Central memory CD8-positive, alpha-beta T cell (primary cell): ENCODE results near the gene TMSB10.

Experiments used
- ATAC-seq: fragments of 150-1000 bp; cut with Tn5 transposase; replicated peaks from 2 replicates; pipeline ENCODE4 v1.10.0; 2022; ENCODE audit warnings: mild to moderate bottlenecking, moderate FRiP score, moderate number of reproducible peaks; ENCODE audit not compliant: poor library complexity, severe bottlenecking; ENCODE audit errors: extremely low read depth
- DNase-seq, 2 donors: peaks; one replicate each; pipeline ENCODE4 v3.0.0; 2021; ENCODE audit warnings: low spot score in 2 of 2
- H3K27ac Mint-ChIP-seq: one replicate; pipeline ENCODE4 v1.8.0; 2022; ENCODE audit warnings: low read depth, mild to moderate bottlenecking, moderate library complexity, mixed read lengths
- H3K27me3 Mint-ChIP-seq: one replicate; pipeline ENCODE4 v1.8.0; 2022; ENCODE audit warnings: mixed read lengths
- H3K36me3 Mint-ChIP-seq: one replicate; pipeline ENCODE4 v1.8.0; 2022; ENCODE audit warnings: mild to moderate bottlenecking, moderate library complexity, mixed read lengths; ENCODE audit not compliant: insufficient read depth
- H3K4me1 Mint-ChIP-seq: one replicate; pipeline ENCODE4 v1.8.0; 2022; ENCODE audit warnings: mixed read lengths
- H3K4me3 Mint-ChIP-seq: one replicate; pipeline ENCODE4 v1.8.0; 2022; ENCODE audit warnings: mild to moderate bottlenecking, moderate library complexity, mixed read lengths
- H3K9me3 Mint-ChIP-seq: one replicate; pipeline ENCODE4 v1.8.0; 2022; ENCODE audit warnings: mixed read lengths

Gene TMSB10

GRCh38 chr2:84882414-84882738, 23.1 kb upstream of the TMSB10 start:
- Mint-ChIP-seq H3K27ac (peak overlapping the region; percentile 90), H3K4me1 (peaks cover 45% of the 10 kb centered on the region), H3K27me3 (no peaks in the 10 kb centered on the region), H3K36me3 (peaks cover 19% of the 10 kb centered on the region), H3K9me3 (no peaks in the 10 kb centered on the region), H3K4me3 (peak overlapping the region; percentile 87)
- no peak for ATAC-seq
- no peak for DNase-seq

- DNase-seq: no peak
- H3K9me3 Mint-ChIP-seq: no peaks in the 10 kb centered on the region
- peak overlapping the region; percentile 87 for H3K4me3 Mint-ChIP-seq
- peak overlapping the region; percentile 90 for H3K27ac Mint-ChIP-seq
- H3K4me1 Mint-ChIP-seq: peaks cover 39% of the 10 kb centered on the region
- no peaks in the 10 kb centered on the region for H3K27me3 Mint-ChIP-seq
- no peak for ATAC-seq
- peaks cover 20% of the 10 kb centered on the region for H3K36me3 Mint-ChIP-seq
Measured at GRCh38 chr2:84882775-84883550, 22.5 kb upstream of the TMSB10 start.

GRCh38 chr2:84884449-84884848, 21.0 kb upstream of the TMSB10 start:
- H3K27me3 Mint-ChIP-seq: no peaks in the 10 kb centered on the region
- ATAC-seq (no peak), DNase-seq (no peak)
- no peak overlapping the region for H3K4me3 Mint-ChIP-seq
- no peak overlapping the region for H3K27ac Mint-ChIP-seq
- H3K36me3 Mint-ChIP-seq: peaks cover 19% of the 10 kb centered on the region
- no peaks in the 10 kb centered on the region for H3K9me3 Mint-ChIP-seq
- H3K4me1 Mint-ChIP-seq: peaks cover 49% of the 10 kb centered on the region

DNA sequence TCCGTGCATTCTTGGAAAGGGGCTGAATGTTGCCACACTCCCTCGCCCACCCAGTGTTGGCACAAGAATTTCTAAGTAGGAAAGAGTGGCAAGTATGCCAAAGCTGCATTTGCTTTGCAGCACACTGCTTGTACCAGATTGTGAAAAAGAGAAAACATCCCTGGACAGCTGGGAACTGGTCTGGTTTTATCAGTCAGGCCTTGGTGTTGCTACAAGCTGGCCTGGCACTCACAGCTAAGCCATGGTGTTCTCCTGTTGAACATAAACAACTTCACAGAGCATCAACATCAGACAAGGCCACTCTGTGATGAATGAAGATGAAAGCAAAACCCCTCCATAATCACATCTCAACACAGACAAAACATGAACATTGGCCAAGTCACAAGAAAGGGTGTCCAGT, 20.3 kb upstream of the TMSB10 start:
- no peaks in the 10 kb centered on the region for H3K27me3 Mint-ChIP-seq
- DNase-seq (no peak), ATAC-seq (no peak)
- H3K4me3 Mint-ChIP-seq: no peak overlapping the region
- H3K4me1 Mint-ChIP-seq: peaks cover 51% of the 10 kb centered on the region
- peaks cover 18% of the 10 kb centered on the region for H3K36me3 Mint-ChIP-seq
- H3K27ac Mint-ChIP-seq: no peak overlapping the region
- no peaks in the 10 kb centered on the region for H3K9me3 Mint-ChIP-seq

DNA sequence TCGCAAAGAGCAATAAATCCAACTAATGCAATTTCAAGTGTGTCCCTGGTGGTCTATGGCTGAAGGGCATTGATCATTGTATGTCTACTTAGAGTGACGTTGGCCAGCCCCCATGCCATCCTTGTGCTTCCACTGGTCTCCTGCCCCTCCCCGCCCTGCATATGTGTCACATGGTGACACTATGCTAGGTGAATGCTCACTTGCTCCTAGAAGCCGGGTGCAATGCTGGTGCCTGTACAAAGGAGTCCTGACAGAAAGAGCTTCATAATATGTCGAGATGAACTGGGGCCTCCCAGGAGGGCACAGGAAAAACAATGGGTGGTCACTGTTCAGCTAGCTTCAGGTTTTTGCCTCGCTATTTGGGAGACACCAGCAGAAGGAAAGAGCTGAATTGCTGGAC, 18.7 kb upstream of the TMSB10 start:
- H3K27me3 Mint-ChIP-seq: no peaks in the 10 kb centered on the region
- peak overlapping the region; percentile 16 for H3K4me3 Mint-ChIP-seq
- DNase-seq (no peak), ATAC-seq (no peak)
- H3K9me3 Mint-ChIP-seq: no peaks in the 10 kb centered on the region
- peaks cover 34% of the 10 kb centered on the region for H3K4me1 Mint-ChIP-seq
- H3K36me3 Mint-ChIP-seq: peaks cover 7% of the 10 kb centered on the region
- peak overlapping the region; percentile 74 for H3K27ac Mint-ChIP-seq

DNA sequence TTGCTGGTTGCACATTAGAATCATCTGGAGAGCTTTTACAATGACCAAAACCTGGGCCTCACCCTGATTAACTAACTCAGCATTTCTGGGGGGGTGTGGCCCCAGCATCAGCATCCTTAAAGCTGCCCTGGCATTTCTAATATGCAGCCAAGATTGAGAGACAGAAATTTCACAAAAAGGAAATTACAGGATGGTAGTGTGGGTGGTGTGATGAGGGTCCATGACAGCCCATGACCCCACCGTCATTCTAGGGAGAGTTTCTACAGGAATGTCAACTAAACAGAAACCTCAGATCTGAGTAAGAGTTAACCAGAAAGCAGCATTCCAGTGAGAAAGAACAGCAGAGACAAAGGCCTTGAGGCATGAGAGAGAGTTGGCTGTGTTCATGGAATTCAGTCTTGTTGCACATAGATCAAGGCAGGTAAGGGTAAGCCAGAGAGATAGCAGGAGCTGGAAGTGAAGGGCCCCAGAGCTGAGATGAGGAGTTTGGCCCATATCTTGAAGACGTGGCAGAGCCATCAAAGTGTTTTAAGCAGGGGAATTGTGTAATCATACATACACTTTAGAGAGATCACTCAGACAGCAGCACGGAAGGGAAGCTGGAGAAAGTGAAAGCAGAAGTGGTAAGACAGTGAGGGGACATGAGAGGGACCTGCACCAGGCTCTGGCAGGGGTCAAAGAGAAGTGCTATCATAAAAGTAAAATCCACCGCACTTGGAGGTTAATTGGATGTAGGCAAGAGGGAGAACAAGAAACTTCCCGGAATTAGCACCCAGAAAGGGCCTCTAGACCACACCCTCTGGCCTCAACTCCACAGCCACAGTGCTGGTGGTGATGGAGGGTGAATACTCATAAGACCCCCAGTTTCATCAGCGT, 16.8 kb upstream of the TMSB10 start:
- ATAC-seq (peak; percentile 93), DNase-seq (no peak)
- peaks cover 2% of the 10 kb centered on the region for H3K36me3 Mint-ChIP-seq
- H3K4me3 Mint-ChIP-seq: peak overlapping the region; percentile 70
- H3K27ac Mint-ChIP-seq: peak overlapping the region; percentile 94
- H3K27me3 Mint-ChIP-seq: no peaks in the 10 kb centered on the region
- H3K4me1 Mint-ChIP-seq: peaks cover 27% of the 10 kb centered on the region
- H3K9me3 Mint-ChIP-seq: no peaks in the 10 kb centered on the region

DNA sequence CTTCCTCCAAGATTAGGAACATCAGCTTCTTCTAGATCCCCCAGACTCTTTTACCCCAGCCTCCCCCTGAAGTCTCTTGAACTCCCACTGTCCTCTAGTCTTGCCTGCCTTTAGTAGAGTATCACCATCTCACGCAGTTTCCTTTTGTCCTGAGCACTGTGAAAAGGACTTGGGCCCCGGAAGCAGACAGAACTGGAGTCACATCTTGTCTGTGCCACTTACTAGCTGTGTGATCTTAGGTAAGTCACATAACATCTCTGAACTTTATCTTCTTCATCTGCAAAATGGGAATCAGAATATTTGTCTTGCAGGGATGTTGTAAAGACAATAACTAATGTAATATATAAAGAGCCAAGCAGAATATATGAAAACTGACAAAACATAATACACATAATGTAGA, 16.1 kb upstream of the TMSB10 start:
- Mint-ChIP-seq H3K27me3 (no peaks in the 10 kb centered on the region), H3K27ac (peak overlapping the region; percentile 94), H3K9me3 (no peaks in the 10 kb centered on the region), H3K4me3 (peak overlapping the region; percentile 70), H3K36me3 (peaks cover 2% of the 10 kb centered on the region), H3K4me1 (peaks cover 33% of the 10 kb centered on the region)
- DNase-seq (no peak), ATAC-seq (peak; percentile 31)

DNA sequence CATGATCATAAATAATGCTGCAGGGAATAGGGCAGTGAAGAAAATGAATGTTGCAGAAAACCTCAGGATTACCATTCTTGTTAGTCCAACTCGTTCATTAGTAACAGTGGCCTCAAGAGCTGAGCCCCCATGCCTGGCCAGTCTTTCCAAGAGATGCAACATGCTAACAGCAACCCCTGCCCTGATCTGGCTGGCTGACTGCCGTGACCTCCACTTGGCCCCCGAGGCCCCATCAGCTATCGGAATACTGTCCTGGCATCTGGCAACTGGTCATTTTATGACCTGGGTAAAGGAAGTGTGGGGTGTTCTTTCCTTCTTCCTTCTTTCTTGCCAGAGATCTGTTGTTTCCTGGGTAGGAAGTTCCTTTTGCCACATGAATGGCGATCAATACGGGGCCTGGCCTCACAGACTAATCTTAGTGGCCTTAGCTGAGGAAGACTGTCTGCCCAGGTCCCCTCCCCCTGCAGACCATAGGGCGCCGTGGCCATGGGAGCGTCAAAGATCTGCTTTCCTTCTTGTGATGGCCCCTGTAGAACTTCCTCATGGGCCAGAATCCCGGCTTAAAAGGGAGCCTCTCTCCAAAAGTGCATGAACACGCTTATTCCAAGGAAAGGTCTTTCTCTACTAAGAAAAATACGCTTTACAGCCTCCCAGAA, 14.0 kb upstream of the TMSB10 start:
- DNase-seq (no peak), ATAC-seq (no peak)
- H3K27ac Mint-ChIP-seq: no peak overlapping the region
- no peaks in the 10 kb centered on the region for H3K9me3 Mint-ChIP-seq
- H3K27me3 Mint-ChIP-seq: no peaks in the 10 kb centered on the region
- H3K4me3 Mint-ChIP-seq: no peak overlapping the region
- peaks cover 5% of the 10 kb centered on the region for H3K36me3 Mint-ChIP-seq
- peaks cover 54% of the 10 kb centered on the region for H3K4me1 Mint-ChIP-seq

DNA sequence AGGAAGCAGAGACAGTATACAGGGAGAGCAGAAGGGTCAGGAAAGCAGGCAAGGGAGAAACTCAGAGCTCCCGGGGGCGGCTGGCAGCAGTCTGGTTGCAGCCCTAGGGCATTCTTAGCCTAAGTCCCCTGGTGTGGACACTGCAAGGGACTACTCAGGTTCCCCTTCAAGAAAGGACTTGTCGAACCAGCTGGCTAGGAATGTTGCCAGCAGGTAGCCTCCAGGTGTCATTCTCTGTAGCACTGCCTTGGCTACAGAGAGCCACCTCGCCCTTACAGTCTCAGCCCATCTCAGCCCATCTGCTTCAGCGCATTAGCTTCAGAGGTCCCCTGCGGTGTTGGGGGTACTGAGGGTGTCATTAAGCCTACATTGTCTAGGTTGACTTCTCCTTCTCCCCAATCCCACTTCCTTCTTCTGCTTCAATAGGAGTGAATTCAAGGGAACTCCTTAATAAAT, 11.3 kb upstream of the TMSB10 start:
- ATAC-seq (no peak), DNase-seq (no peak)
- peaks cover 55% of the 10 kb centered on the region for H3K4me1 Mint-ChIP-seq
- peak overlapping the region; percentile 77 for H3K27ac Mint-ChIP-seq
- H3K9me3 Mint-ChIP-seq: no peaks in the 10 kb centered on the region
- no peaks in the 10 kb centered on the region for H3K27me3 Mint-ChIP-seq
- peak overlapping the region; percentile 3 for H3K4me3 Mint-ChIP-seq
- H3K36me3 Mint-ChIP-seq: peaks cover 9% of the 10 kb centered on the region

DNA sequence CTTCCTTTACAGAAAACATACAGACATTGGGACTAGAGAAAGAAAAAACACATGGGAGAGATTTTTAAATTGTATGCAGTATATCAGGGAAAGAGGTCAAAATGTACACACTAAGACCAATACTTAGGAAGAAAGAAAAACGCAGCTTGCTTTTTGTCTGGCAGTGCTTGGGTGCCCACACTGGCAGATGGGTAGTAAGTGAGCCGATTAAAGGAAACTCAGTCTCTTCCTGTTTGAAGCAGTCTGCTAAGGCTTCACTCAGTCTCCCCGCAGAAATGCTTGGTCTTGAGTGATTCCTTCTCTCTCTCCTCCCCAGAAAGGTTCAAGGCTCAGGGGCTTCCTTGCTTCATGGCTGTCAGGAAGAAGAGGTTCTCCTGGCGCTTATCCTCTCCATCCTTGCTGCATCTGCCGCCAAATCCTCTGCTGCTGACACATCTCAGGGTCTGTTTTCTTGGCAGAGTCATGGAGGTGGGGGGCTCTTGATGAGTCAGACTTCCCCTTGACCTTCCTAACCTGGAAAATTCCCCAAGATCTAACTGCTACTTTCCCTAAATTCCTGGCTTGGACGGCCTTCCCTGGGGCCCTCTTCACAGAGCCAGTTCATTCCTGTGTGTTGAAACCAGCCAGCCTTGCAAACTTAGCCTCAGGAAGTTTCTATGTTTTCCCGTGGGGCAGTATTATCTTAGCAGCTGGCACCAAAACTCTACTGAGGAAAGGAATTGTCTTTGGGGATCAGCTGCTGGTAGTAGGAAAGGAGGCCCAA, 10.5 kb upstream of the TMSB10 start:
- peak; percentile 57 for ATAC-seq
- Mint-ChIP-seq H3K4me1 (peaks cover 47% of the 10 kb centered on the region), H3K9me3 (no peaks in the 10 kb centered on the region), H3K27ac (peak overlapping the region; percentile 77), H3K36me3 (peaks cover 9% of the 10 kb centered on the region), H3K4me3 (peak overlapping the region; percentile 3), H3K27me3 (no peaks in the 10 kb centered on the region)
- DNase-seq: no peak

DNA sequence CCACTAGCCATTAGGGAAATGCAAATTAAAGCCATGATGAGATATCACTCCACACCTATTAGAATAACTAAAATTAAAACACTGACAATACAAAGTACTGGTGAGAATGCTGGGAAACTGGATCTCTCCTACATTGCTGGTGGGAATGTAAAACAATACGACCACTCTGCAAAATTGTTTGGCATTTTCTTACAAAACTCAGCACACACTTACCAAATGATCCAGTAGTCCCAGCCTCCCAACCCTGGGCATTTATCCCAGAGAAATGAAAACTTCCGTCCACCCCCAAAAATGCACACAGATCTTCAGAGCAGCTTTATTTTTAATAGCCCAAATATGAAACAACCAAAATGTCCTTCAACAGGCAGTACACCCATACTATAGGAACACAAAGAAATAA, 8.9 kb upstream of the TMSB10 start:
- ATAC-seq (no peak), DNase-seq (no peak)
- H3K27ac Mint-ChIP-seq: peak overlapping the region; percentile 77
- H3K36me3 Mint-ChIP-seq: peaks cover 9% of the 10 kb centered on the region
- no peak overlapping the region for H3K4me3 Mint-ChIP-seq
- H3K4me1 Mint-ChIP-seq: peaks cover 47% of the 10 kb centered on the region
- no peaks in the 10 kb centered on the region for H3K27me3 Mint-ChIP-seq
- no peaks in the 10 kb centered on the region for H3K9me3 Mint-ChIP-seq

GRCh38 chr2:84897773-84898172, 7.7 kb upstream of the TMSB10 start:
- Mint-ChIP-seq H3K9me3 (no peaks in the 10 kb centered on the region), H3K36me3 (peaks cover 9% of the 10 kb centered on the region), H3K4me1 (peaks cover 47% of the 10 kb centered on the region), H3K27ac (peak overlapping the region; percentile 85), H3K4me3 (no peak overlapping the region), H3K27me3 (no peaks in the 10 kb centered on the region)
- no peak for ATAC-seq
- no peak for DNase-seq
